Nephron progenitor cell (in vitro differentiated cells): ENCODE results near the gene CADM1.
A peak's percentile ranks its signal among the peaks of the same experiment; 100 is the strongest.

ENCODE experiments used
- DNase-seq: peaks from one replicate; pipeline ENCODE4 v3.0.0; 2021
- H3K27ac Mint-ChIP-seq: 2 replicates; pipeline ENCODE4 v1.8.0; 2021; ENCODE audit warnings: mild to moderate bottlenecking, moderate library complexity, mixed read lengths
- H3K27me3 Mint-ChIP-seq: 2 replicates; pipeline ENCODE4 v1.8.0; 2021; ENCODE audit warnings: mild to moderate bottlenecking, low read depth, mixed read lengths; ENCODE audit not compliant: poor library complexity
- H3K36me3 Mint-ChIP-seq: 2 replicates; pipeline ENCODE4 v1.8.0; 2021; ENCODE audit warnings: low read depth, mixed read lengths
- H3K4me1 Mint-ChIP-seq: 2 replicates; pipeline ENCODE4 v1.8.0; 2021; ENCODE audit warnings: mixed read lengths
- H3K4me3 Mint-ChIP-seq: 2 replicates; pipeline ENCODE4 v1.8.0; 2021; ENCODE audit warnings: mild to moderate bottlenecking, moderate library complexity, mixed read lengths
- H3K9me3 Mint-ChIP-seq: 2 replicates; pipeline ENCODE4 v1.8.0; 2021; ENCODE audit warnings: mild to moderate bottlenecking, moderate library complexity, mixed read lengths
- CTCF ChIP-seq: fragments of 200-600 bp; sonication (generic); IDR thresholded peaks from 2 replicates; pipeline ENCODE4 v1.5.0; 2021; ENCODE audit warnings: antibody characterized with exemption

CADM1 gene

GRCh38 chr11:115391160-115391559, 113.1 kb downstream of the CADM1 start:
- Mint-ChIP-seq H3K4me1 (peaks cover 41% of the 10 kb centered on the region), H3K27ac (peak overlapping the region; percentile 65), H3K36me3 (peaks cover 28% of the 10 kb centered on the region), H3K4me3 (peak overlapping the region; percentile 39), H3K9me3 (no peaks in the 10 kb centered on the region), H3K27me3 (no peaks in the 10 kb centered on the region)
- no peak for DNase-seq
- no peak for TF ChIP-seq CTCF

GRCh38 chr11:115390441-115390840, 113.8 kb downstream of the CADM1 start:
- Mint-ChIP-seq H3K27ac (peak overlapping the region; percentile 36), H3K9me3 (no peaks in the 10 kb centered on the region), H3K4me3 (no peak overlapping the region), H3K36me3 (peaks cover 23% of the 10 kb centered on the region), H3K27me3 (no peaks in the 10 kb centered on the region), H3K4me1 (peaks cover 44% of the 10 kb centered on the region)
- no peak for TF ChIP-seq CTCF
- no peak for DNase-seq

GRCh38 chr11:115389790-115390189, 114.4 kb downstream of the CADM1 start:
- H3K27me3 Mint-ChIP-seq = no peaks in the 10 kb centered on the region
- peaks cover 50% of the 10 kb centered on the region for H3K4me1 Mint-ChIP-seq
- TF ChIP-seq CTCF = no peak
- peaks cover 23% of the 10 kb centered on the region for H3K36me3 Mint-ChIP-seq
- no peak overlapping the region for H3K4me3 Mint-ChIP-seq
- no peak overlapping the region for H3K27ac Mint-ChIP-seq
- H3K9me3 Mint-ChIP-seq = no peaks in the 10 kb centered on the region
- DNase-seq = no peak

GRCh38 chr11:115385226-115385625, 119.0 kb downstream of the CADM1 start:
- no peaks in the 10 kb centered on the region for H3K27me3 Mint-ChIP-seq
- no peaks in the 10 kb centered on the region for H3K9me3 Mint-ChIP-seq
- H3K4me1 Mint-ChIP-seq = peaks cover 34% of the 10 kb centered on the region
- no peak for DNase-seq
- no peak overlapping the region for H3K4me3 Mint-ChIP-seq
- no peak overlapping the region for H3K27ac Mint-ChIP-seq
- H3K36me3 Mint-ChIP-seq = peaks cover 17% of the 10 kb centered on the region
- no peak for TF ChIP-seq CTCF

GRCh38 chr11:115384236-115384635, 120.0 kb downstream of the CADM1 start:
- Mint-ChIP-seq H3K4me1 (peaks cover 33% of the 10 kb centered on the region), H3K36me3 (peaks cover 17% of the 10 kb centered on the region), H3K4me3 (no peak overlapping the region), H3K27me3 (no peaks in the 10 kb centered on the region), H3K9me3 (no peaks in the 10 kb centered on the region), H3K27ac (no peak overlapping the region)
- no peak for DNase-seq
- TF ChIP-seq CTCF = no peak

GRCh38 chr11:115383431-115383830, 120.8 kb downstream of the CADM1 start:
- Mint-ChIP-seq H3K27me3 (no peaks in the 10 kb centered on the region), H3K4me1 (peaks cover 33% of the 10 kb centered on the region), H3K36me3 (peaks cover 12% of the 10 kb centered on the region), H3K27ac (no peak overlapping the region), H3K9me3 (no peaks in the 10 kb centered on the region), H3K4me3 (no peak overlapping the region)
- TF ChIP-seq CTCF = no peak
- no peak for DNase-seq
